Stimulated activated CD8-positive, alpha-beta memory T cell treated with anti-CD3 and anti-CD28 coated beads, Interleukin-12 subunit alpha, Interleukin-12 subunit beta, amount 100 ng/mL, for 24 hours (primary cell): ENCODE results near the gene LRIG2.
A peak's percentile ranks its signal among the peaks of the same experiment; 100 is the strongest.
"Not testable (repeated sequence)": the region's sequence is repeated elsewhere in the genome, so short reads cannot be mapped to it uniquely, and the experiment has no call there.

Experiments used
- DNase-seq: peaks from one replicate; pipeline ENCODE4 v3.0.0-alpha.2; 2020; ENCODE audit errors: extremely low read depth

Gene LRIG2

GRCh38 chr1:113072757-113073478 is at the start of gene LRIG2:
Gene LRIG2, plus strand, starts transcription at chr1:113073198. Its CDS starts 209 bp downstream, at chr1:113073407.
- peak; percentile 97 for DNase-seq

- not testable (repeated sequence) for DNase-seq
These were observed 49.7 kb upstream of the LRIG2 start for GRCh38 chr1:113023316-113023715.

- DNase-seq, result no peak
These were observed 46.0 kb upstream of the LRIG2 start for GRCh38 chr1:113027007-113027406.

- no peak for DNase-seq
These were observed 45.5 kb upstream of the LRIG2 start for GRCh38 chr1:113027449-113027848.

GRCh38 chr1:113029822-113030221 is 43.2 kb upstream of the LRIG2 start:
- DNase-seq, result no peak

- no peak for DNase-seq
These were observed 41.6 kb upstream of the LRIG2 start for GRCh38 chr1:113031171-113031933.

- DNase-seq, result no peak
These were observed 37.9 kb upstream of the LRIG2 start for GRCh38 chr1:113035086-113035485.

GRCh38 chr1:113036639-113037321 is 36.2 kb upstream of the LRIG2 start:
- DNase-seq, result no peak

- DNase-seq, result no peak
These were observed 33.0 kb upstream of the LRIG2 start for GRCh38 chr1:113040041-113040440.

- DNase-seq, result no peak
These were observed 32.1 kb upstream of the LRIG2 start for GRCh38 chr1:113040718-113041412.

GRCh38 chr1:113041569-113042284 is 31.3 kb upstream of the LRIG2 start:
- DNase-seq, result no peak

GRCh38 chr1:113042285-113043143 is 30.5 kb upstream of the LRIG2 start:
- no peak for DNase-seq

- not testable (repeated sequence) for DNase-seq
These were observed 29.9 kb upstream of the LRIG2 start for GRCh38 chr1:113043144-113043488.

GRCh38 chr1:113046569-113046968 is 26.4 kb upstream of the LRIG2 start:
- no peak for DNase-seq

GRCh38 chr1:113048064-113048463 is 24.9 kb upstream of the LRIG2 start:
- DNase-seq, result no peak

- DNase-seq, result no peak
These were observed 19.5 kb upstream of the LRIG2 start for GRCh38 chr1:113053344-113054126.

GRCh38 chr1:113055570-113055969 is 17.4 kb upstream of the LRIG2 start:
- DNase-seq, result no peak

GRCh38 chr1:113057006-113057405 is 16.0 kb upstream of the LRIG2 start:
- DNase-seq, result no peak

- no peak for DNase-seq
These were observed 13.9 kb upstream of the LRIG2 start for GRCh38 chr1:113058941-113059706.
